ENCODE results near the gene CAMTA1.

CAMTA1 gene

GRCh38 chr1:7050751-7051665 is 265.8 kb downstream of the CAMTA1 start:
- no peak for DNase-seq

- DNase-seq = no peak
These were observed 267.4 kb downstream of the CAMTA1 start for GRCh38 chr1:7052701-7053100.

- DNase-seq = no peak
These were observed 275.5 kb downstream of the CAMTA1 start for GRCh38 chr1:7060745-7061144.

GRCh38 chr1:7062346-7063061 is 277.2 kb downstream of the CAMTA1 start:
- no peak for DNase-seq

- no peak for DNase-seq
These were observed 278.7 kb downstream of the CAMTA1 start for GRCh38 chr1:7063981-7064380.

GRCh38 chr1:7068552-7068951 is 283.3 kb downstream of the CAMTA1 start:
- DNase-seq = no peak

GRCh38 chr1:7069931-7070330 is 284.7 kb downstream of the CAMTA1 start:
- DNase-seq = no peak

GRCh38 chr1:7070389-7071029 is 285.3 kb downstream of the CAMTA1 start:
- peak; percentile 37 for DNase-seq

GRCh38 chr1:7076117-7076516 is 290.9 kb downstream of the CAMTA1 start:
- DNase-seq = no peak

- no peak for DNase-seq
These were observed 291.3 kb downstream of the CAMTA1 start for GRCh38 chr1:7076572-7076971.

GRCh38 chr1:7077136-7077535 is 291.9 kb downstream of the CAMTA1 start:
- no peak for DNase-seq

GRCh38 chr1:7077970-7078369 is 292.7 kb downstream of the CAMTA1 start:
- no peak for DNase-seq

- DNase-seq = no peak
These were observed 294.4 kb downstream of the CAMTA1 start for GRCh38 chr1:7079637-7080036.

- DNase-seq = no peak
These were observed 299.1 kb downstream of the CAMTA1 start for GRCh38 chr1:7084232-7084894.

- no peak for DNase-seq
These were observed 300.3 kb downstream of the CAMTA1 start for GRCh38 chr1:7085521-7085920.

GRCh38 chr1:7086106-7086505 is 300.9 kb downstream of the CAMTA1 start:
- DNase-seq = no peak

- no peak for DNase-seq
These were observed 302.6 kb downstream of the CAMTA1 start for GRCh38 chr1:7087888-7088287.

GRCh38 chr1:7089497-7089896 is 304.2 kb downstream of the CAMTA1 start:
- DNase-seq = no peak

- DNase-seq = no peak
These were observed 308.0 kb downstream of the CAMTA1 start for GRCh38 chr1:7093297-7093696.

- no peak for DNase-seq
These were observed 308.8 kb downstream of the CAMTA1 start for GRCh38 chr1:7094086-7094485.

- no peak for DNase-seq
These were observed 309.3 kb downstream of the CAMTA1 start for GRCh38 chr1:7094509-7094908.

GRCh38 chr1:7095343-7095964 is 310.2 kb downstream of the CAMTA1 start:
- no peak for DNase-seq

Measured in MV-4-11 (cell line).